ENCODE results near the gene RDH5. TPM values are rescaled to one million over a fixed set of nuclear protein-coding genes. Genes with fewer than 3 reads are reported as not detected.
A peak's percentile ranks its signal among the peaks of the same experiment; 100 is the strongest.

The RDH5 gene
- total RNA-seq, 3 donors from 2014 or later (not counting 1 experiment from before 2014, with no cell fraction given) = 9.6 to 19.0 (median 10.1) TPM

DNA sequence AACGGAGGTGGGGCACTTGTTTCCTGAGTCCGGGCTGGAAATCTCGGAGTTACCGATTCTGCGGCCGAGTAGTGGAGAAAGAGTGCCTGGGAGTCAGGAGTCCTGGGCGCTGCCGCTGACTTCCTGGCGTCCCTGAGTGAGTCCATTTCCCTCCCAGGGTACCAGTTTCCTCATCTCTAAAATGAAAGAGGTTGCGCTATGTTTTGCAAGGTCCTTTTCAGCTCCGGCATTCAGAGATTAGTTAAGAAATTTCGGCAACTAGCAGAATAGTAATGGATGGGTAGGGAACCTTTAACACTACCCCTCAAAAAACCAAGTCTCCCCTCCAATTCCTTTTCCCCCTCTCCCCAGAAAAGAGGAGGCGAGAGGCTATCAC, 3.6 kb upstream of the RDH5 start:
- H3K4me3 Mint-ChIP-seq = peak overlapping the region; percentile 97
- peaks cover 18 to 32% of the 10 kb centered on the region in 2 donors for H3K4me1 Mint-ChIP-seq
- DNase-seq (no peak), ATAC-seq (no peak)
- Histone ChIP-seq H3K27ac (ENCODE audit: low read length) (peak overlapping the region; percentile 73), H3K4me1 (ENCODE audit: control insufficient read depth, insufficient read depth, low read length) (peaks cover 40% of the 10 kb centered on the region), H3K27me3 (ENCODE audit: control insufficient read depth, insufficient read depth, low read length) (no peaks in the 10 kb centered on the region), H3K36me3 (ENCODE audit: control insufficient read depth, insufficient read depth, low read length) (peaks cover 9% of the 10 kb centered on the region), H3K9me3 (ENCODE audit: control insufficient read depth, insufficient read depth, low read length) (no peaks in the 10 kb centered on the region), H3K4me3 (ENCODE audit: low read length) (peak overlapping the region; percentile 87)
- intact Hi-C loops (cut with micrococcal nuclease) = no loop called here
- H3K27me3 Mint-ChIP-seq (ENCODE audit: low read depth in 2 of 2) = peaks cover 0 to 3% of the 10 kb centered on the region in 2 donors
- H3K36me3 Mint-ChIP-seq = no peaks in the 10 kb centered on the region
- WGBS (ENCODE audit: insufficient coverage) = 0% methylated on average over 9 of the region's 13 CpGs
- H3K9me3 Mint-ChIP-seq = no peaks in the 10 kb centered on the region
- peak overlapping the region; percentile 96 to 98 for H3K27ac Mint-ChIP-seq
- TF ChIP-seq, protein P1, sequence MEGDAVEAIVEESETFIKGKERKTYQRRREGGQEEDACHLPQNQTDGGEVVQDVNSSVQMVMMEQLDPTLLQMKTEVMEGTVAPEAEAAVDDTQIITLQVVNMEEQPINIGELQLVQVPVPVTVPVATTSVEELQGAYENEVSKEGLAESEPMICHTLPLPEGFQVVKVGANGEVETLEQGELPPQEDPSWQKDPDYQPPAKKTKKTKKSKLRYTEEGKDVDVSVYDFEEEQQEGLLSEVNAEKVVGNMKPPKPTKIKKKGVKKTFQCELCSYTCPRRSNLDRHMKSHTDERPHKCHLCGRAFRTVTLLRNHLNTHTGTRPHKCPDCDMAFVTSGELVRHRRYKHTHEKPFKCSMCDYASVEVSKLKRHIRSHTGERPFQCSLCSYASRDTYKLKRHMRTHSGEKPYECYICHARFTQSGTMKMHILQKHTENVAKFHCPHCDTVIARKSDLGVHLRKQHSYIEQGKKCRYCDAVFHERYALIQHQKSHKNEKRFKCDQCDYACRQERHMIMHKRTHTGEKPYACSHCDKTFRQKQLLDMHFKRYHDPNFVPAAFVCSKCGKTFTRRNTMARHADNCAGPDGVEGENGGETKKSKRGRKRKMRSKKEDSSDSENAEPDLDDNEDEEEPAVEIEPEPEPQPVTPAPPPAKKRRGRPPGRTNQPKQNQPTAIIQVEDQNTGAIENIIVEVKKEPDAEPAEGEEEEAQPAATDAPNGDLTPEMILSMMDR (IDR thresholded peaks at IDR 0.05) = no peak

DNA sequence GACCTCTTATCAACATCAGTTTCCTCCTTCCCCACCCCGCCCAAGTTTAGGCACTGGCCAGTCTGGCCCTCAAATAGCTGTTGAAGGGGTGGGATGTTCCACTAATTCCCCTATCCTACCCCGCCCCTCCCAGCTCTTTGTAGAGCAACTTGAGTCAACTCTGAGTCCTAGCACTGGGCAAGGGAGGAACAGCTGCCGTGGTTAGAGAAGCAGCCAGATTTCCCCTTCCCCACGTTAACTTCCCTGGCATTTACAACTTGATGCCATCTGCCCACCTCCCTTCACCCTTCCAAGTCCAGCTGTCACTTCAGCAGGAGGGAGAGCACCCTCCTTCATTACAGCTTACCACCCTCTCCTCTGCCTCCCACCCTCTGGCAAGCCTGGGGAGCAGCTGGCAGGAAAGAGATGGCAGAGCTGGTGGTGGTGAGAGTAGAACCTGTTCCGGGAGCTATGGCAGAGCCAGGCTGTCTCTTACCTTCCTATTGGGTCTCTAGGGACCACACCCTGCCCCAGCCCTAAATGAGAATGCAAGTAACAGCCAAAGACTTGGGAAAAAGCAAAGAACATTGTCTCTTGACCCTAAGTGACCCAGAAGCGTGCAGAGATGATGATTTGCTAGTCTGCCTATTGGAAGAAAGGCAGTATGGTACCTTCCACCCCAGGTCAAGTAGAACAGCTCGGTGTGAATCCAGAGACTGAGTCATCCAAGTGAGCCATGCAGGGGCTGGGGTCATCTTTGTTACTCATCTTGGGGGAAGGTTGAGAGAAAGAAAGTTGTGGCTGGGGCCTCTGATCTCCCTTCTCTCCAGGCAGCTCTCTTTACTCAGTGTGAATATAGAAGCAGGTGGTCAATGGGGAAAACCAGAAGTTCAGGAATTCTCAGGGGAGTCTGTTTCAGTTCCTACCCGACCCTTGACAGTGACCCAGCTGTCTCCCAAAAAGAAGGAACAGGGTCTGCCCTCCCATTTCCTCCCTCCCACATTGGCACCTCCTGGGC, 2.9 kb upstream of the RDH5 start:
- TF ChIP-seq, protein P1 (IDR thresholded peaks at IDR 0.05) = no peak
- Histone ChIP-seq H3K36me3 (ENCODE audit: control insufficient read depth, insufficient read depth, low read length) (peaks cover 9% of the 10 kb centered on the region), H3K27me3 (ENCODE audit: control insufficient read depth, insufficient read depth, low read length) (no peaks in the 10 kb centered on the region), H3K4me1 (ENCODE audit: control insufficient read depth, insufficient read depth, low read length) (peaks cover 42% of the 10 kb centered on the region), H3K27ac (ENCODE audit: low read length) (no peak overlapping the region), H3K4me3 (ENCODE audit: low read length) (peak overlapping the region; percentile 87), H3K9me3 (ENCODE audit: control insufficient read depth, insufficient read depth, low read length) (no peaks in the 10 kb centered on the region)
- Mint-ChIP-seq H3K36me3 (no peaks in the 10 kb centered on the region), H3K27me3 (ENCODE audit: low read depth in 2 of 2) (no peaks in the 10 kb centered on the region), H3K27ac (peak overlapping the region; percentile 96 to 98), H3K4me3 (peak overlapping the region; percentile 97), H3K9me3 (no peaks in the 10 kb centered on the region), H3K4me1 (peaks cover 18 to 32% of the 10 kb centered on the region in 2 donors)
- intact Hi-C loops (cut with micrococcal nuclease) = no loop called here
- WGBS (ENCODE audit: insufficient coverage) = 63% methylated on average over 7 of the region's 8 CpGs
- DNase-seq (no peak), ATAC-seq (no peak)

DNA sequence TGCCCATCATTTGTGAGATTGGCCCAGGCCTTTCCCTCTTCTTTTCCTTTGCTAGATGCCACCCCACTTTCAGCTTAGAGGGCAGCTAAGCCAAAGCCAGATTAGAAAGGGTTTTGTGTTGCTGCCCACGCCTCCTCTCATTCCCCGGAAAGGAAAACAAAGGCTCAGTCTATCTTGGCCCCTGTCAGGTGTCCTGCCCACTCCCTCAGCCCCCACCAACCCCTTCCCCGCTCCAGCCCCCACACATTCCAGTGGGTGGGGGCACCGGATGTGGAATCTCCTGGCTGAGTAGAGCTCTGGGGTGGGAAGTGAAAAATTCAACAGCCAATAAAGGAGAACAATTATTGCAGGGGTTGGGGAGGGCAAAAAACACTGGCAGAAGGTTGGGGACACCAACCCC, 2.2 kb upstream of the RDH5 start:
- no peak overlapping the region for H3K27ac ChIP-seq (ENCODE audit: low read length)

More for the DNA sequence above, 2.2 kb upstream of the RDH5 start:
- Histone ChIP-seq H3K9me3 (ENCODE audit: control insufficient read depth, insufficient read depth, low read length) (no peaks in the 10 kb centered on the region), H3K27me3 (ENCODE audit: control insufficient read depth, insufficient read depth, low read length) (no peaks in the 10 kb centered on the region), H3K4me3 (ENCODE audit: low read length) (no peak overlapping the region), H3K36me3 (ENCODE audit: control insufficient read depth, insufficient read depth, low read length) (peaks cover 12% of the 10 kb centered on the region), H3K4me1 (ENCODE audit: control insufficient read depth, insufficient read depth, low read length) (peaks cover 42% of the 10 kb centered on the region)
- intact Hi-C loops (cut with micrococcal nuclease) = no loop called here
- DNase-seq = no peak
- no peak for ATAC-seq
- H3K9me3 Mint-ChIP-seq = no peaks in the 10 kb centered on the region
- H3K4me3 Mint-ChIP-seq = no peak overlapping the region
- TF ChIP-seq, protein P1 (IDR thresholded peaks at IDR 0.05) = no peak
- WGBS (ENCODE audit: insufficient coverage) = 95% methylated on average over 2 of the region's 4 CpGs
- H3K27me3 Mint-ChIP-seq (ENCODE audit: low read depth in 2 of 2) = no peaks in the 10 kb centered on the region
- H3K27ac Mint-ChIP-seq = peak overlapping the region in 1 of 2 donors; percentile 45
- no peaks in the 10 kb centered on the region for H3K36me3 Mint-ChIP-seq
- H3K4me1 Mint-ChIP-seq = peaks cover 18 to 32% of the 10 kb centered on the region in 2 donors
